HG02973 (cell line): ENCODE data around the gene ZNF335.

Experiments used
- ATAC-seq: cut with Tn5 transposase; IDR thresholded peaks from one replicate; pipeline ENCODE4 v1.9.1; 2021; ENCODE audit warnings: moderate library complexity; ENCODE audit not compliant: unreplicated experiment

ZNF335 gene

GRCh38 chr20:45951925-45952834 lies 19.8 kb downstream of the ZNF335 start:
- ATAC-seq = no peak

- no peak for ATAC-seq
Observed at GRCh38 chr20:45950330-45950646, 21.7 kb downstream of the ZNF335 start.

- ATAC-seq = no peak
Observed at GRCh38 chr20:45949542-45950329, 22.3 kb downstream of the ZNF335 start.

GRCh38 chr20:45948742-45949541 lies 23.1 kb downstream of the ZNF335 start:
- no peak for ATAC-seq

- ATAC-seq = no peak
Observed at GRCh38 chr20:45948261-45948733, 23.7 kb downstream of the ZNF335 start.

- no peak for ATAC-seq
Observed at GRCh38 chr20:45947110-45947866, 24.7 kb downstream of the ZNF335 start.

GRCh38 chr20:45946149-45946970 lies 25.6 kb downstream of the ZNF335 start:
- ATAC-seq = no peak

GRCh38 chr20:45945678-45946148 lies 26.3 kb downstream of the ZNF335 start:
- no peak for ATAC-seq

GRCh38 chr20:45944965-45945677 lies 26.9 kb downstream of the ZNF335 start:
- ATAC-seq = no peak

GRCh38 chr20:45944151-45944964 lies 27.6 kb downstream of the ZNF335 start:
- no peak for ATAC-seq

- no peak for ATAC-seq
Observed at GRCh38 chr20:45943613-45944012, 28.4 kb downstream of the ZNF335 start.

- ATAC-seq = no peak
Observed at GRCh38 chr20:45940469-45940868, 31.5 kb downstream of the ZNF335 start.

GRCh38 chr20:45940053-45940452 lies 31.9 kb downstream of the ZNF335 start:
- ATAC-seq = no peak

GRCh38 chr20:45938727-45939438 lies 33.1 kb downstream of the ZNF335 start:
- no peak for ATAC-seq

GRCh38 chr20:45937765-45938164 lies 34.2 kb downstream of the ZNF335 start:
- ATAC-seq = no peak

- no peak for ATAC-seq
Observed at GRCh38 chr20:45935416-45936046, 36.5 kb downstream of the ZNF335 start.
